ENCODE data around the gene RNF130.

- no peak for TF ChIP-seq CTCF (IDR thresholded peaks at IDR 0.05)
- TF ChIP-seq POLR2AphosphoS5 (IDR thresholded peaks at IDR 0.05) = no peak
- TF ChIP-seq POLR2A (IDR thresholded peaks at IDR 0.05) = no peak
- no peak for TF ChIP-seq EP300 (IDR thresholded peaks at IDR 0.05)
These were observed 9.9 kb upstream of the RNF130 start for GRCh38 chr5:180081481-180081880.
